SH-SY5Y (cell line): Measurements from ENCODE around the gene TBC1D22A.

Experiments
- GATA2 ChIP-seq: IDR thresholded peaks from 2 replicates; pipeline ENCODE4 v1.6.1; 2011; ENCODE audit warnings: mild to moderate bottlenecking, low read depth, low read length
- GATA3 ChIP-seq: IDR thresholded peaks from 2 replicates; pipeline ENCODE4 v1.6.1; 2011; ENCODE audit warnings: low read depth, mild to moderate bottlenecking, low read length, moderate library complexity

Gene TBC1D22A

GRCh38 chr22:46931414-46931813 is 169.0 kb downstream of the TBC1D22A start:
- TF ChIP-seq GATA3 (no peak), GATA2 (no peak)

GRCh38 chr22:46931881-46932280 is 169.4 kb downstream of the TBC1D22A start:
- TF ChIP-seq GATA3, result no peak
- TF ChIP-seq GATA2, result no peak

- no peak for TF ChIP-seq GATA3
- no peak for TF ChIP-seq GATA2
Measured at GRCh38 chr22:46933040-46933930, 170.8 kb downstream of the TBC1D22A start.

GRCh38 chr22:46934172-46934745 is 171.8 kb downstream of the TBC1D22A start:
- TF ChIP-seq GATA3, result no peak
- TF ChIP-seq GATA2, result no peak

- TF ChIP-seq GATA2 (no peak), GATA3 (no peak)
Measured at GRCh38 chr22:46934746-46935491, 172.5 kb downstream of the TBC1D22A start.

- TF ChIP-seq GATA3 (no peak), GATA2 (no peak)
Measured at GRCh38 chr22:46935506-46936377, 173.3 kb downstream of the TBC1D22A start.

- TF ChIP-seq GATA2, result no peak
Measured at GRCh38 chr22:46936378-46936903, 174.0 kb downstream of the TBC1D22A start.

- TF ChIP-seq GATA3 (no peak), GATA2 (no peak)
Measured at GRCh38 chr22:46937185-46937584, 174.7 kb downstream of the TBC1D22A start.

GRCh38 chr22:46937939-46938338 is 175.5 kb downstream of the TBC1D22A start:
- TF ChIP-seq GATA3 (no peak), GATA2 (no peak)

GRCh38 chr22:46941968-46942798 is 179.7 kb downstream of the TBC1D22A start:
- no peak for TF ChIP-seq GATA2
- TF ChIP-seq GATA3, result no peak

GRCh38 chr22:46942799-46943785 is 180.6 kb downstream of the TBC1D22A start:
- TF ChIP-seq GATA2 (no peak), GATA3 (no peak)

GRCh38 chr22:46945481-46945880 is 183.0 kb downstream of the TBC1D22A start:
- TF ChIP-seq GATA2 (no peak), GATA3 (no peak)
